Ishikawa (cell line): Measurements from ENCODE around the gene PBX3.

Experiments used
- CEBPB ChIP-seq: IDR thresholded peaks from 2 replicates; pipeline ENCODE4 v1.6.1; 2012
- CREB1 ChIP-seq: IDR thresholded peaks from 2 replicates; pipeline ENCODE4 v1.6.1; 2012; ENCODE audit warnings: low read depth
- EGR1 ChIP-seq: IDR thresholded peaks from 2 replicates; pipeline ENCODE4 v1.6.1; 2012
- EP300 ChIP-seq: IDR thresholded peaks from 2 replicates; pipeline ENCODE4 v1.6.1; 2012; ENCODE audit warnings: borderline replicate concordance
- FOXM1 ChIP-seq: IDR thresholded peaks from 2 replicates; pipeline ENCODE4 v1.6.1; 2012; ENCODE audit warnings: low read depth, borderline replicate concordance
- NFIC ChIP-seq: IDR thresholded peaks from 2 replicates; pipeline ENCODE4 v1.6.1; 2012
- RAD21 ChIP-seq: IDR thresholded peaks from 2 replicates; pipeline ENCODE4 v1.6.1; 2012; ENCODE audit warnings: low read depth
- REST ChIP-seq: IDR thresholded peaks from 2 replicates; pipeline ENCODE4 v1.6.1; 2012; ENCODE audit warnings: low read depth, mild to moderate bottlenecking
- TAF1 ChIP-seq: IDR thresholded peaks from 2 replicates; pipeline ENCODE4 v1.6.1; 2012; ENCODE audit warnings: low read depth, mild to moderate bottlenecking
- TCF12 ChIP-seq: IDR thresholded peaks from 2 replicates; pipeline ENCODE4 v1.6.1; 2012; ENCODE audit warnings: low read depth
- TEAD4 ChIP-seq: IDR thresholded peaks from 2 replicates; pipeline ENCODE4 v1.6.1; 2012
- USF1 ChIP-seq: IDR thresholded peaks from 2 replicates; pipeline ENCODE4 v1.6.1; 2012
- YY1 ChIP-seq: IDR thresholded peaks from 2 replicates; pipeline ENCODE4 v1.6.1; 2012; ENCODE audit warnings: low read depth
- ZBTB7A ChIP-seq: IDR thresholded peaks from 2 replicates; pipeline ENCODE4 v1.6.1; 2012; ENCODE audit warnings: low read depth
- TF ChIP-seq, protein P1 (sequence below): IDR thresholded peaks from 2 replicates; pipeline ENCODE4 v1.6.1; 2012

The PBX3 gene

GRCh38 chr9:125959315-125959714 lies 212.1 kb downstream of the PBX3 start:
- TF ChIP-seq EP300 (no peak), REST (no peak), TCF12 (no peak)
- TF ChIP-seq, protein P1, sequence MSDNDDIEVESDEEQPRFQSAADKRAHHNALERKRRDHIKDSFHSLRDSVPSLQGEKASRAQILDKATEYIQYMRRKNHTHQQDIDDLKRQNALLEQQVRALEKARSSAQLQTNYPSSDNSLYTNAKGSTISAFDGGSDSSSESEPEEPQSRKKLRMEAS = no peak

DNA sequence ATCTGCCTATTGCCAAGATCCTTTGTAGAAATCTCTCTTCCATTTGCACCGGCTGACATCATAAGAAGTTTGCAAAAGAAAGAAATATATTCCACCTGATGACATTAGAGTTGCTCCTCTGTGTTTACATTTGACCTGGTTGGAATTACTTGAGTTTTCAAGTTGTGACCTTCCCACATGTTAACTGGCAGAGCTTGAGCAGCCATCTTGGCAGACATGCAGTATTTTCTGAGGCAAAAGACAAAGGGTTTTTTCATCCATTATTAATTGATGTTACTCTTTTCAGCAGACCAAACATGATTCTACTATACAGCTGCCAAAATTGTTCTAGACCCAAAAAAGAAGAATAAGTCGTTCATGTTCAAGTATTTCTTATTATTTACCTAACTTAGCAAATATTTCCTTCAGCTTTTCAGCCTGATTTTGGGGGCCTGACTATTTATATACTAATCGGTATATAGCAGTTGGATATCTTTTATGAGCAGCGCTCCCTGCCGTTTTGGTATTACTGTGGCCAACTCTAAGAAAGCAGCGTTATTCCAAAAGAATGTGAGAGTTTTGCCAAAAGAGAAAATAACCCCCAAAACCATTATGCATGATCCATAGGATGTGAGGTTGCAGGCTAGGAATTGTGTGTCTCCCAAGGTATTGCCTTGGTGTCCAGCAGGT lies 212.9 kb downstream of the PBX3 start:
- TF ChIP-seq YY1 = no peak
- TF ChIP-seq, protein P1 = no peak
- no peak for TF ChIP-seq CEBPB

GRCh38 chr9:125960626-125961025 lies 213.5 kb downstream of the PBX3 start:
- no peak for TF ChIP-seq FOXM1
- TF ChIP-seq CEBPB = no peak
- TF ChIP-seq USF1 = no peak
- no peak for TF ChIP-seq YY1
- TF ChIP-seq REST = no peak
- TF ChIP-seq ZBTB7A = no peak
- TF ChIP-seq RAD21 = no peak
- no peak for TF ChIP-seq EGR1
- TF ChIP-seq, protein P1 = no peak
- TF ChIP-seq TCF12 = no peak
- TF ChIP-seq TEAD4 = no peak
- no peak for TF ChIP-seq CREB1
- no peak for TF ChIP-seq TAF1
- no peak for TF ChIP-seq EP300
- no peak for TF ChIP-seq NFIC

DNA sequence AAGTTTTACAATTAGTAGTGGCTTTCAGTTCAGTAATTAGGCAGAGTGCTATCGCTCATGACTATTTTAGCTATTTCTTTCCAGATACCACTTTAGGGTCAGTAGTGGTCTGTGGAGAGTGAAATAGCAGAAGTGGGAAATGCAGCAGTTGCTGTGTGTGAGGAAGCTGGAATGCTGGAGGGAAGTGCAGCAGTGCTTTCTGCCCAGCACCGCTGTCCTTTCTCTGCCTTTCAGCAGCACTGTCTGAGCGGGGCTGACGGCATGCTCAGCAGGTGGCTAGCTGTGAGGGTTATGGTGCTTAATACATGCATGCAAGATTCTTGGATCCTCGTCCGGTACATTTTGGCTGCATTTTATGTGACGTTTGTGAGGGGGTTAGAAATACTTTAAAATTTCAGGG lies 213.9 kb downstream of the PBX3 start:
- TF ChIP-seq CEBPB (no peak), ZBTB7A (no peak), USF1 (no peak), REST (no peak), EP300 (no peak)
- TF ChIP-seq, protein P1 = no peak

DNA sequence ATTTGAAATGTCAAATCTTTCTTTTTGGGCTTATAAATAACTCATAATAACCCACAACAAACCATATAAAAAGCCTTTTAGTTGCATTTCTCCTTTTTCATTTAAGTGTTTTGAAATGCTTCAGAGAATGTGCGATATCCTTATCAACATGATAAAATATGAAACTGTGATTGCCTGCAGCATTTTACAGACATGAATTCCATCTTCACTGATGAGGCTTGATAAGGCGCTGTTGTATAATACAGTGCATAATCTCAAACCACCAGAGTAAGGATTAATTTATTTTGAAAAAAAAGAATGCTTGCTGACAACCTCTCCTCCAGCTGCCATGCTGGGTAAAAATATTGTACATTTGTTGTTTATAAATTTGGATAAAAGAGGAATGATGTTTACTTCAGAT lies 216.8 kb downstream of the PBX3 start:
- no peak for TF ChIP-seq CREB1
- TF ChIP-seq FOXM1 = no peak
- no peak for TF ChIP-seq TCF12
- no peak for TF ChIP-seq TEAD4
- no peak for TF ChIP-seq EP300
- TF ChIP-seq ZBTB7A = no peak
- TF ChIP-seq, protein P1 = no peak
- TF ChIP-seq YY1 = no peak
- TF ChIP-seq EGR1 = no peak
- TF ChIP-seq CEBPB = no peak
- TF ChIP-seq TAF1 = no peak
- TF ChIP-seq RAD21 = no peak
